GM21381 (cell line): ENCODE data around the gene ANXA3.
A peak's percentile ranks its signal among the peaks of the same experiment; 100 is the strongest.
"Not testable (repeated sequence)": the region's sequence is repeated elsewhere in the genome, so short reads cannot be mapped to it uniquely, and the experiment has no call there.

Experiments used
- ATAC-seq: cut with Tn5 transposase; IDR thresholded peaks from one replicate; pipeline ENCODE4 v1.9.1; 2021; ENCODE audit warnings: mild to moderate bottlenecking, moderate library complexity; ENCODE audit not compliant: unreplicated experiment

ANXA3 gene

DNA sequence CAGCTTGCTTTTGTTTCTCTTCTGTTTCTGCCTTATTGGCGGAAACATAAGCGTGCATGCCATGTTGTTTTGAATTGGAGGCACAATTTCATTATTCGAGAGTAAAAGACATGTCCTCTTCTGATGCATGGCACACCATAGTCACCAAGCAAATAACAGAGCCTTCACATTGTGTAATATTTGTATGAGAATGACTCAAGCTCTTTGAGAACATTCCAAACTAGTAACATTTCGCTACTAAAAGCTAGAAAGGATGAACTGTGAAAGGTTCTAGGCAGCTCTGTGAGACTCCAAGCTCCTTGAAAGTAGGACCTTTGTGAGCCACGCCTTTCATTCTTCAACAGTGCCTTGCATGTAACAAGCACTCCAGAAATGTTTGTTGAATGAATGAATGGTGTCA, 9.2 kb upstream of the ANXA3 start:
- no peak for ATAC-seq

DNA sequence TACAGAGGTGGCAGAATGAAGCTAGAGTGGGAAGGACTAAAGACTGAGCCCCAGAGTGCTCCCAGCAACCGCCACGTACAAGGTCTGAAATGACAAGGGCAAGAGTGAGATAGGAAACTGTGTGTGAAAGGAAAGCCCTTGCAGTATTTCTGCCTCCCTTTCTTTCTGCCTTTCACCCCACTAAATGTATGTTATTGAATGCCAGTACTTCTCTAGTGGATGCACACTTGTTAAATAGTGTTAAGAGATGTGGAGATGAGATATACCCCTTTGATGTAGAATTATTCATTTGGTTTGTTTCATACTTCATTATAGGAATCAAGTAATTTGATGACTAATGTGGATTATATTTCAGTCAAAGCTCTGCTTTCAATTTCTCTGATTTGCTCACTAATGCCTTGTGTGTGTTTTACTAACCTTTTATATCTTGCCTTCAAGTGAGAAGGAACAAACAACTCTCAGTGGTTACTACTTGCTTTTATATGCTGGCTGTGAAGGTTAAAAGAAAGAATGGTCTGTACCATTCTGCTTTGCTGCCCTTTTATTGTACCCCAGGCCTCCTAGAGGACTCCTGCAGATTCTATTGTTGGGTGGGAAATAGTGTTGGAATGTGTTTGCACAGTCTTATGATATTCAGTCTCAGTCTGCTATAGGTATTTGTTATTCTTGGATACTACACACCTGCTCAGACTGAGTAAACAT, 8.0 kb upstream of the ANXA3 start:
- no peak for ATAC-seq

DNA sequence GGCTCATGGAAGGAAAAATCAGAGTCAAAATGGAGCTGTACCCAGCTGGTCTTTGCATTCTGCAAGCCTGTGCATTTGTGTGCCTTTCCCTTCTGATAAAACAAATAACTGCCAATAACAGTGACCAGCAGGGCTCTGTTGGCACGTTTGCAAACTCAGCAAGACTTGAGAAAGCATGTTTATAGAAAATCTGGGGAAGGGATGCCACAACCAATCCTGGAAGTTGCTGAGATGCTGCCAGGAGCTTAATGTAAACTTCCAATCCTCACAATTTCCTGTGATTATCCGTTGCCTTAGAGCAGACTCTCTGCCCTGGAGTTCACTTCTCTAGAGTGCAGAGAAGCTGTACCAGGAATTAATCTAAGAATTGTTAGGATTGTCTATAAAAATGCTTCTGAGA, 6.9 kb upstream of the ANXA3 start:
- ATAC-seq, result no peak

DNA sequence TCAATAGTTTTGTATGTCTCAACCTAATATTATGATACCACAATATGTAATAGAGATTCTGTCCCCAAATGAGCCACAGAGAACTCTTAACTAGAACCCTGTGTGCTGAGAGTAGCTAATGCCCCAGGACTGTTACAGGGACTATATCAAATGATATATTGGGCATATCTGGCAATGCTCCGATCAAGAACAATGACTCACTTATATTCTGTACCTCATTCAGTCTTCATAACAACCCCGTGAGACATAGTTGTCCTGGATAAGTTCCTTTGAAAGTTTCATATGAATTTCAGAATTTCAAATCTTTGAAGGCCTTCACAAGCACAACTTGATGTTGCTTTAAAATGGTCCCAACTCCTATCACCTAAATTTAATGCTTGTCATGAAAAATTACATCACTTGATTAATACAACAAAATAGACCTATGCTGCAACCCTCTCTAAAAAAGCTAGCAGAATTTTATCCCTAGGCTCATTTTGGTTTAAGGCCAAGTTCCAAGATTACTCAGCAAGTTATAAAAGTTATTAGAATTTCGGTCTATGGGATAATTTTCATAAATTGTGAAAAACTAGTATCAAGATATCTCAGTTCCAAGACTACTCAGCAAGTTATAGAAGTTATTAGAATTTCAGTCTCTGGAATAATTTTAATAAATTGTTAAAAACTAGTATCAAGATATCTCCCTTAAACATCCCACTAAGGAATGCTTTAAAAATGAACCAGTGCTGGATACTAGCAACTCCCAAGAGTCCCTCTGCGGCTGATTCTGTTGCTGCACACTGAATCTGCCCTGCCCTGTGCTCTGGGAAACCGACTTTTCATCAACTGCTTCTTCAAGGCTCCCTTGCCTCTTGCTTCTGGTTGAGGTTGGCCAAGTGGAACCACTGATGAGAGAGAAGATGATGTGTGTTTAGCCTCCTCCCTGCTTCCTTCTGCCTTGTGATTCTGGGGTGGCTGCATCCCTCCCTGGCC, 6.0 kb upstream of the ANXA3 start:
- no peak for ATAC-seq

DNA sequence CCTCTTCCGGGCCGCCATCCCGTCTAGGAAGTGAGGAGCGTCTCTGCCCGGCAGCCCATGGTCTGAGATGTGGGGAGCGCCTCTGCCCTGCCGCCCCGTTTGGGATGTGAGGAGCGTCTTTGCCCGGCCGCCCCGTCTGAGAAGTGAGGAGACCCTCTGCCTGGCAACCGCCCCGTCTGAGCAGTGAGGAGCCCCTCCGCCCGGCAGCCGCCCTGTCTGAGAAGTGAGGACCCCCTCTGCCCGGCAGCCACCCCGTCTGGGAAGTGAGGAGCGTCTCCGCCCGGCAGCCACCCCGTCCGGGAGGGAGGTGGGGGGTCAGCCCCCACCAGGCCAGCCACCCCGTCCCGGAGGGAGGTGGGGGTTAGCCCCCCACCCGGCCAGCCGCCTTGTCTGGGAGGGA, 3.7 kb upstream of the ANXA3 start:
- not testable (repeated sequence) for ATAC-seq

DNA sequence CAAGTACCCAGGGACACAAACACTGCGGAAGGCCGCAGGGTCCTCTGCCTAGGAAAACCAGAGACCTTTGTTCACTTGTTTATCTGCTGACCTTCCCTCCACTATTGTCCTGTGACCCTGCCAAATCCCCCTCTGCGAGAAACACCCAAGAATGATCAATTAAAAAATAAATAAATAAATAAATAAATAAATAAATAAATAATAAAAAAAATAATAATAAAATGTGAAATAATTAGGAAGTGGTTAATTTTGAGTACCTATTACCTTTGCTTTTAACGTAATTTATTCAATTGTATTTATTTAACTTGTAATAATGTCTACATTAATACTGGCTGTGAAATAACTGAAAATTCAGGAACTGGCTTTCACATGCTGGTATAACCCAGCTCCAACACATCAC, 2.7 kb upstream of the ANXA3 start:
- ATAC-seq, result not testable (repeated sequence)

DNA sequence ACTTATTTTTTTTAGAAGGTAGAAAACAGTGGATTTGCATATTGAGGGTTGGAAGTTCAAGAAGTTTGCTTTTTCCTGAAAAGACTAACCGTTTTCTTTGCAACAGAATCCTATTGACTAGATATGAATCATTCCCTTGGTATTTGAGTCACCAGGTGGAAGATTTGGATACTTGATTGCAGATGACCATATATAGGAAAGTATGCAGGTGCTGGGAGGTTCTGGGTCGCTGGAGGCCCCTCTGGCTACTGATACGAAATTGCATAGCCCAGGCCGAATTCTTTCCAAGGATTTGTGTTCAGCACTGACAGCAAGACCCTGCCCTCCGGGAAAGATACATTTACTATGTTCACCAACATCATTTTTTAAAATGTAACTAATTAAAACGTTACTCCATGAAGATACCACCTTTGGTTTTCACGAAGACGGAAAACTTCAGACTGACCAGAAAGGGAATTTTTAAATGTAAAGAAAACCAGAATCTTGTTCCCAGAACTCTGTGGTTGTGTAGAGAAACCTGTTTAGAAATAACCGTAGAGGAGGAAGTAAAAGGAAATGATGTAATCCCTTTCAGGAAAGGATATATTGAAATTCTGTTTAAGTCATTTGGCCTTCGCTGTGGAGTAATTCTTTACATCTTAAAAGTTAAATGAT, 946 bp downstream of the ANXA3 start:
- ATAC-seq, result no peak

DNA sequence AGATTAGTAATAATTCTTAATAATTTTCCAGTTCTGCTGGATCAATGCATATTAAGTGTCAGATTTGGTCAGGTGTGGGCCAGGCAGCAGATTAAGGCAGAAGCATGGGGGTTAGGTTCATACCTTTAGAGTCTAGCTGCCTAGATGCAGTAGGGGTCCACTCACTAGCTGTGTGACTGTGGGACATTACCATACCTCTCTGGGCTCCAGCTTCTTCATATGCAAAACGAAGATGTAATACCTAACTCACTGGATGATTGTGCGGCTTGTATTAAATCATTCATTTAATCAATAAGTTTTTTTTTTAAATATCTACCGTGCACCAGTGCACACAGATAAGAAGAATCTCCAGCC, 1.4 kb downstream of the ANXA3 start:
- ATAC-seq, result no peak

DNA sequence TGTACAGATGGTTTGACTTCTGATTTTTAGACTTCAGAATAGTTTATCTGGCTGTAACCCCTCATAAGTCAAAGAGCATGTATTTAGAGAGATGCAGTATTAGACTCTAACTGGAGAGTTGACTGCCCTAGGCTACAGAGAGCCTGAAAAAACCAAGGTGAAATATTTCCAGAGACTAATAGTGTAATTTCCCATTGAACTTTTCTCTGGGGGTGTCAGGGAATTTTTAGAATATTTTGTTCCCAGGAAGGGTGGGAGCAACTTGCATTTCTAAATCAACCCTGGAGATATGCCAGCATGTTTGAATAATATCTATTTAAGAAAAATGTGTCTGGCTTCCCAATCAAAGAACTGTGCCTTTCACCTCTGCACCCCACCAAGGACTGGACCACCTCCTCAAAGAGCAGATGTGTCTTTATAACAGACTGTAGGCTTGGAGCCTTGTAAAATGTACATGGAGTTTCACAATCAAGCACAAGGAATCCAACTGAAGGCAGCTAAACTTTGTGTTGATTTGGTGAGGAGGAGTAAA, 2.0 kb downstream of the ANXA3 start:
- no peak for ATAC-seq

DNA sequence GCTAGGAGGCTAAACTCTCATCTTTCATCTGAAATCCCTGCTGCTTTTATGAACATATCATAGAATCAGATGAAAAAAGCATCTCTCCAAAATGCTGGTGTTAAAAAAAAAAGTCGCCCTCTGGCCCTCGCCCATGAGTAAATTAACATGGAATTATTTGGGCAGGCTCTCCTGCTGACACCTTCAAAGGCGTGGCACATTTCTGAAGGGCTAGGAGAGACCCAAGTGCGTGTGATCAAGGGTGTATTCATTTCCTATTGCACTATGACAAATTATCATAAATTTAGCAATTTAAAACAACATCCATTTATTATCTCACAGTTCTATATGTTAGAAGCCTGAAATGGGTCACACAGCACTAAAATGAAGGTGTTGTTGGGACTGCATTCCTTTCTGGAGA, 5.1 kb downstream of the ANXA3 start:
- no peak for ATAC-seq

DNA sequence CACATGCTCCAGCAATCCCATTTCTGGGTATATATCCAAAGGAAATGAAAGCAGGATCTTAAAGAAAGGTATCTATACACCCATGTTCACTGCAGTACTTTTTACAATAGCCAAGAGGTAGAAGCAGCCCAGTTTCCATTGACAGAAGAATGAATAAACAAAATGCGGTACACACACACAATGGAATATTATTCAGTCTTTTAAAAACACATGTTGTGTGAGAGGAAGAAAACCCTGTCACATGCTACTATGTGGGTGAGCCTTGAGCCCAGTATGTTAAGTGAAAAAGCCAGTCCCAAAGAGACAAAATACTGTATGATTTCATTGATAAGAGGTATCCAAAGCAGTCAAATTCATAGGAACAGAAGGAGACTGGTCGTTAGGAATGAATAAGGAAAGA, 6.3 kb downstream of the ANXA3 start:
- ATAC-seq, result no peak

DNA sequence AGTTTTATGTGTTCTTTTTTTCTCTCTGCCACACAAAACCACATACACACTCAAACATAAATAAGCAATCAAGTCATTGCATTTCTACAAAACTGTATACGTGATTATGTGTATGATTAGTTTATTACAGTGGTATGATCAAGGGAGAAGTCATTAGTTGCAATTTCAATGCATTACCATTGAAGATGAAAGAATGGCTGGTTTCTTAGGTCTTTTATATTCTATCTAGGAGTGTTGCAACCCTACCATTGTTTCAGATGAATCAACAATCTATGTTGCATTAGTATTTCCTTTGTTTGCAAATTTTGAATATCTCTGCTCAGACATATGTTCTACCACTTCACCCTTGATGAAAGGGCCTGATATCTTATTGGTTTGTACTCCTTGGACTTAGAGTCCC, 6.8 kb downstream of the ANXA3 start:
- ATAC-seq, result no peak

DNA sequence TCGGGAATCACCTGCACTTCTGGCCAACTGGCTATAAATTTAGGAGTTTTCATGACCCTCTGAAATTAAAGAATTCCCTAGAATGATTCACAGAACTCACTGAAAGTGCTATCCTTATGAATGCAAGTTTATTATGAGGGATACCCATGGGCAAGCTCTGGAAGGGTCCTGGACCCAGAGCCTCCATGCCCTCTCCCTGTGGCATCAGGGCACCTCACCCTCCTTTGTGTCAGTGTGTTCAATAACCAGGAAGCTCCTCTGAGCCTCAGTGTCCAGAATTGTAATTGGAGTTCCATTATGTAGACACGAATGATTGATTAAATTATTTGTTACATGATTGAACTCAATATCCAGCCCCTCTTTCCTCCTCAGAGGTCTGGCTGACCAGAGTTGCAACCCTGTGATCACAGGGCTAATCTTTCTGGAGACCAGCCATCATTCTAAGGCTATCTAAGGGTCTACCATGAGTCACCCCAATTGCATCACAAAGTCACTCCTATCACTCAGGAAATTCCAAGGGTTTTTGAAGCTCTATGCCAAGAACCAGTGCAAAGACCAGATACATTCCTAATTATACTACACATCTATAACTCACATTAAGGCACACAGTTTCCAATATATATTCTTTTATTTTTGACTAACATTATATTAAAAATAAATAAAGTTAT, 8.9 kb downstream of the ANXA3 start:
- no peak for ATAC-seq

DNA sequence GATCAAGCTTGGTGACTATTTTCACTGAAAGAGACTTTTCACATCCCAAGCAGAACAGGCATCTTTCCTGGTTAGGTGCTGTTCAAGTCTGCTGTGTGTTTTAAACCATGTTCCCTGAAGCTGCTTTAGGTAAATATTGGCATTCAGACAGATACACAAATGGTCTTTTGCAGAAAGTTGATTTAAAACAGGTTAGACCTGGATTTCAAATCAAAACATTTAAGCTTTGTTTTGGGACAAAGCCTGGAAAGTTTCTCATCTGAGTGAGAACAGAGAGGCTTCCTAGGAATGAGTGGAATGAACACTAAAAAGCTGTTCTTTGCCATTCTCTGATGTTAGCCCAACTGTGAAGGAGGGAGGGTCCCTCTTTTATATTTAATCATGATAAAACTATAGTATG, 10.1 kb downstream of the ANXA3 start:
- ATAC-seq, result no peak

DNA sequence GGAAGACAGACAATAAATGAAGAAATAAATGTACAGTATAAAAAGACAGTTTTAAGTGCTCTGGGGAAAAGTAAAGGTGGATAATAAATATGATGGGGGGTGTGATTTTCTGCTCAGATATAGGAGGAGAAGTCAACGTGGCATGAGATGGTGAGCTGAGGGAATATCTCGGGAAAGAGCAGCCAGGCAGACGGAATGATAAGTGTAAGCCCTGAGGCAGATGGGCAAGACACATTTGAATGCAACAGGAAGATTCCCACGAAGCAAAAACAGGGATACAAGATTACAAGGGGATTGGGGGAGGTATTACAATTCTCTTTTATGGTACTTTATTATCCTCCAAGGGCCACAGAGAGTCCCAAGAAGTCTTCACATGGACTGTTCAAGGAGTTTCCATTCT, 11.1 kb downstream of the ANXA3 start:
- no peak for ATAC-seq

DNA sequence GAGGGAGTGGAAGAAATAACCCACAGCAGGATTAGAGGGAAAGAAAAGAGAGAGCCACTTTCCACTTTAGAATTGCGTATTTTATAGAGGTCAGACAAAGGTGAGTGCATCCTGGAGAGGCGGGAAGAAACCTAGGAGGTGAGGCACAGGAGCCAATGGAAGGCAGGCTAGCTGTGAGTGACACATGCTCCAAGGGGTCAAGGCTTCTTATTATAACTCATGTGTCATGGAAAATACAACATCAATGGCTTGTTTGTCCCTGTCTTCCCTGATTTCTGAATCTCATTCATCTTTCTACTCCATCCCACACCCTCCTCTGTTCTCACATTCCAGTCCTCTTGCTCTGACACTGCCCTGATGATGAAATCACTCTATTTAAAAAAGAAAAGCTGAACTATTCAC, 14.4 kb downstream of the ANXA3 start:
- ATAC-seq, result no peak

DNA sequence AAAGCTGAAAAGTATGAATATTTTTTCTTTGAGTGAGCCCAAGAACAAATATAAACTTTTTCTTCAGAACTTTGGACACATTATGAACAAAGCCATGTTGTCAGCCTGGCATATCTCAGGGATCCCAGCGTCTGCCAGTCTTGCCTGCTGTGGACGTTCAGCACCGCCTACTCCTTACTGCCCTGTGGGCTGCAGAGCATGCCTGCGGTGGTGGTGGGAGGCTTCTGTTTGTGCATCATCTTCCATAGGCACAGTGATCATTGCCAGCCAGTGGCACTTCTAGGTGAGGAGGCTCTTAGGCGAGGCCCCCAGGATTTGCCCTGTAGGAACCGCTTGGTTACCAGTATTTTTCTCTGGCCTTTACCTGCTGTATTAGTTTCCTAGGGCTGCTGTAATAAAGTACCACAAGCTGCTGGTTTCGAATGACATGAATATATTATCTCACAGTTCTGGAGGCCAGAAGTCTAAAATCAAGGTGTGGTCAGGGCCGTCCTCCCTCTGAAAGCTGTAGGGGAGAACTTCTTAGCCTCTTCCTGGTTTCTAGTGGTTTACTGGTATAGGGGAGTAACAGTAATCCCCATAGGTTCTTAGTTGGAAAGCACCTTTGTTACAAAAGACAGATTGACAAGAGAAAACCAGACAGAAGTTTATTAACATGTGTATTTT, 15.4 kb downstream of the ANXA3 start:
- ATAC-seq, result peak; percentile 73

DNA sequence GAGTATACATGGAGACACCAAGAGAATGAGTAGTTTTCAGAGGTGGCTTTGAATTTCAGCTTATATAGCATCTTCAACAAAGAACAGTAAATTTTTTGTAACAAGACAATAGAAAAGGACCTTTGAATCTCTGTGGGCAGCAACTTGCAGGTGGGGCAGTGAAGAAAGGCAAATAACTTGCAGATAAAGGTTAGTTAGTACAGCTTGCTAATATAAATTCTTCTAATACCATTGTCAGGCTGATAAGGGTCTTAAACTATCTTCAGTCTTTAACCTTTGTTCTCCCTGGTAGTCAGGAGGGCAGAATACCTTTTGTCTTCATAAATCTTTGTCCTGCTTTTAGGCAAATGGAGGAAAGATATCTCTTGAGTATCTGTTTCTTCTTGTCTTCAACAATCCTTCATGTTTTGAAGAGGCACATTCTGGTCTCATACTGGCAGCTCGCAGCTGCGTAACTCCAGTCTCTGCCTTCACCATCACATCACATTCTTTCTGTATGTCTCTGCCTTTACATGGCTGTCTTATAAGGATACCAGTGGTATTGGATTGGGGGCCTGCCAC, 16.0 kb downstream of the ANXA3 start:
- ATAC-seq, result no peak

DNA sequence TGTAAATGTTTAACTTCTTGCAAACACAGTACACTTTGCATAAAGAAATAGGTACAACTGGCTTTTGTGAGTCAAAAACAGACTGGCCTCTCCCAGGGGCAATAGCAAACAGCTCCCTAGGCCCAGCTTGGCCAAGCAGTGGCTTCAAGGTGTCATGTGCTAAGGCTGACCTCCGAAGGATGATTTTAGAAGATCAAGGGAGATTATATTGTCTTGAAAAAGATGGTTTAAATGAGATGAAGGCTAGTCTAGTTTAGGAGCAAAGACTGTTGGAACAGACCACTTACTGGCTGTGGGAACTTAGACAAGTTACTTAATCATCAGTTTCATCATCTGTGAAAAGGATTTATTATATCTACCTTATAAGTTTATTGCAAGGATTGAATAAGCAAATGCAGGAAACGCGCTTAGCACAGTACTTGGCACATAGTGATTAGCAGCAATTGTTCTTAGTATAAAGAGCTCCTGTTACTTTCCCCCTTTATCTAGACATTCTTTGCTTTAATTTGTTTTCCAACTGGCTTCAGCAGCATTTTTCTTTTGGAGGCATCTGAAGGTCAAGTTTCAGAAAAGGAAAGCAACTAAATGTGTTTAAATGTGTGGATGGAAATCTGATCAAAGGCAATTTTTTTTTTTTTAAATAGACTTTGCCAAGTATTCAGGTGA, 17.2 kb downstream of the ANXA3 start:
- ATAC-seq, result peak; percentile 58
